Measurements from ENCODE around the gene PSORS1C2.

Gene PSORS1C2

DNA sequence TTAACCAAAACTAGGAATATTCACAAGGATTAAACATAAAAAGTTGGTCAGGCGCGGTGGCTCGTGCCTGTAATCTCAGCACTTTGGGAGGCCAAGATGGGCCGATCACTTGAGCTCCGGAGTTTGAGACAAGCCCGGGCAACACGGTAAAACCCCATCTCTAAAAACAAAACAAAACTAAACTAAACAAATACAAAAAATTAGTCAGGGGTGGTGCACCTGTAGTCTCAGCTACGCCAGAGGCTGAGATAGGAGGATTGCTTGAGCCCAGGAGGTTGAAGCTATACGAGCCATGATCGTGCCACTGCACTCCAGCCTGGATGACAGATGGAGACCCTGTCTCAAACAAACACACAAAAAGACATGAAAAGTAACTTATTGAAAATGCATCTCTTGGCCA is 3.2 kb downstream of the PSORS1C2 start:
- DNase-seq: no peak

DNA sequence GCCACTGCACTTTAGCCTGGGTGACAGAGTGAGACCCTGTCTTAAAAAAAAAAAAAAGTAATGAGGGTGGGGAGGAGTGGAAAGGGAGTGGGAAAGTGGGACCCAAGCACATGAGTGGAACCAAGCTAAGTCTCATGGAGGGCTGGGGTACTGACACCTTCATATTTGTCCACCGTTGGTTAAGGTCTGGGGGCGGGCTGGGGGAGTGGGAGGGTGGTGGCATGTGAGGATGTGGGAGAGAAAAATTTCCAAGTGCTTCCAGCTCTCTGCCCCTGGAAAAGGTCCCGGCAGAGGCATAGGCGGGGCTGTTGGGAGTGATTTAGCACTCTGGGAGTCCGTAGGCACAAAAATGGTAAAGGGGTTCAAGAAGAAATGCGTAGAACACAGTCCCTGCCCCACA is 6.1 kb downstream of the PSORS1C2 start:
- DNase-seq: no peak

DNA sequence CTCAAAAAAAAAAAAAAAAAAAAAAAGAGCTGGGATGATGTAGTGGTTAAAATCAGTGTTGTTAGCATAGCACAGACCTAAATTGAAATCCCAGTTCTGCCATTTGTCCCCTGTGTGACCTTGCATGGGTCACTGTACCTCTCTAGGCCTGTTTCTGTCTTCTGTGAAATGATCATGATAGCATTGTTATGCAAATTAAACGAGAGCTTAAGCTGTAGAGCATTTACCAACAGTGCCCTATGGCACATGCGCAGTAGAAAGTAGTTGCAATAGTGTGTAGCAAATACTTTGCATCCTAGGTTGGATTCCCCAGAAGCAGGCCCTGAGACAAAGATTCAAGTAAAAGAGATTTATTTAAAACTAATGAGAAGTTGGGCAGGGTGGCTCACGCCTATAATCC is 7.3 kb downstream of the PSORS1C2 start:
- DNase-seq: no peak

DNA sequence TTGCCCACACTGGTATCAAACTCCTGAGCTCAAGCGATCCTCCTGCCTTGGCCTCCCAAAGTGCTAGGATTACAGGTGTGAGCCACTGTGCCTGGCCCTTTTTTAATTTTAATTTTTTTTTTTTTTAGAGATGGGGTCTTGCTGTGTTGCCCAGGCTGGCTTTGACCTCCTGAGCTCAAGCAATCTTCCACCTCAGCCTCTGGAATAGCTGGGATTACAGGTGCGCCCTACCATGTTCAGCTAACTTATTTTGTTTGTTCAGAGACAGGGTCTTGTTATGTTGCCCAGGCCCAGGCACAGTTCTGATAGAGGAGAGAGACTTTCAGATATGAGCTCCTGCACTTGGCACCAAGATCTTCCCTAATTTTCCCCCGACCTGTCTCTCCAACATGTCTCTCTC is 8.1 kb downstream of the PSORS1C2 start:
- no peak for DNase-seq

DNA sequence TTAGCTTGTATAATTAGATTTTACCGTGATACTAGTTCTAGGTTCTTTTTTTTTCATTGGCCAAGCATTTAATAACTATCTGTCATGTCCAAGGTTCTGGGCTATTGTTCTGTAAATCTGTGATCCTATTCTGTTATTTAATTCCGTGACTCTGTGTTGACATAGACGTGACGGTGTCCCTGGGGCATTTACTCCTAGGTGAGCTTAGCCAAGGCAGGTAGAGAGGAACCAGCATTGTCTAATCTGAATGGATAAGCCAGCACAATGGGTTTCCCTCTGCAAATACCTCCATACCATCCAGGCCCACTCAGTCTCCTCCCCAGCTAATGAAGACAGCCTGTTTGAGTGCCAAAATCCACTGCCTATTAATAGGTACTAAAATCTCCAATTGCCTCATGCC is 9.7 kb downstream of the PSORS1C2 start:
- no peak for DNase-seq

DNA sequence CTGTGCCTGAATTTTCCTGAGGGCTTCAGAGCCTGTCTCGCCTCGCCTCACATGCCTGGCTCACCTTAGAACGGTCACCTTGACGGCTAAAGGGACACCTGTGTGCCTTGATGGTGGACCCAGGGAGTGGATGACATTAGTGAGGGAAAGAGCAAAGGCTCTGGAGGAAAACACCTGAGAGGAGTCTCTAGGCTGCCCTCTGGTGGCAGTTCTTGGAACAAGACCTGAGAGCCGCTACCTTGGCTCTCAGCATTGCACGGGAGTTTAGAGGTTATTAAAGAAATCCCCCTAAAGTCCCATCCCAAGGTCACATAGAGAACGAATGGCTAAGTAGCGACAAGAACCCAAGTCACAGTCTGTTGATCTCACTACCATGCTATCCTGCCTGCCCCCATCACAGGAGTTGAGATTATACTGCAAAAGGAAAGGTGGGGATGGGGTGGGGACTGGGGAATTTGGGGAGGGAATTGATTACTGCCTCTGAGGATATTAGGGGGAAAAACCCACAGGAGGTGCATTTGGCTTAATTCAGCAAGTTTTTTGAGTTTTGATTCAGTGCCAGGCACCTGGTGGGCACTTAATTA is 10.7 kb downstream of the PSORS1C2 start:
- peak; percentile 49 to 71 (median 62) for DNase-seq

DNA sequence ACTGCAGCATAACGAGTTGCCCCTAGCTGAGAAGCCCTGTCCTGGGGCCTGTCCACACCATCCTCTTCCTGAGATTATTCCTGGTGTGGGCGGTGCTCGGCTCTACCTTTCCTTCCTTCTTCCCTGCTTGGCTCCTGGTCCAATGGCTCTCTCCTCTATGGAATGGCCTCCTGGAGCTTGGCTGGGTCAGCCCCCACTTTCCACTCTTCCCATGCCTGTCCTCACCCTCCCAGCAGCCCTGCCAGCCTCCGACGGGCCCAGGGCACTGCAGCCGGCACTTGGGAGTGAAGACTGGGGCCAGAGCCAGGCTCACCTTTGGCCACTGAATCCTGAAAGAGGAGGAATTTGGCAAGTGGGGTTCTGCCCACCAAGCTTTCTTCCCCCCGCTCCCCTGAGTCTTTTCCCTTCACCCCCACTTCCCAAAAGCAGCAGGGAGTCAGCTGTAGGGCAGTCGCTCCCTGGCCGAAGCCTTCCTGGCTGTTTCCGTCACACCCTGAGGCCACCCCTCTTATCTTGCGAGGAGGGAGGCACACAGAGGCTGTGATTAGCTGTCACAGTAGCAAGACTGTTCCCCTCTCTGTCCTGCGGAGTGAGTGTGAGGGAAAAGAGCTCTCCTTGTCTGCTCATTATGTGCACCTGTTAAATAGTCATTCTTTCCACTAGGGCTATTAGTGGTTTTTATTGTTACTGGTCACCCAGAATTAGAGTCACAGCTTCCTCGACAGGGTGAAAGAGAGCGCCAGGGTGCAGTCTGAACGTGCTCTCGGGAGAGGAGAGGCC is 12.3 kb downstream of the PSORS1C2 start:
- DNase-seq: no peak

DNA sequence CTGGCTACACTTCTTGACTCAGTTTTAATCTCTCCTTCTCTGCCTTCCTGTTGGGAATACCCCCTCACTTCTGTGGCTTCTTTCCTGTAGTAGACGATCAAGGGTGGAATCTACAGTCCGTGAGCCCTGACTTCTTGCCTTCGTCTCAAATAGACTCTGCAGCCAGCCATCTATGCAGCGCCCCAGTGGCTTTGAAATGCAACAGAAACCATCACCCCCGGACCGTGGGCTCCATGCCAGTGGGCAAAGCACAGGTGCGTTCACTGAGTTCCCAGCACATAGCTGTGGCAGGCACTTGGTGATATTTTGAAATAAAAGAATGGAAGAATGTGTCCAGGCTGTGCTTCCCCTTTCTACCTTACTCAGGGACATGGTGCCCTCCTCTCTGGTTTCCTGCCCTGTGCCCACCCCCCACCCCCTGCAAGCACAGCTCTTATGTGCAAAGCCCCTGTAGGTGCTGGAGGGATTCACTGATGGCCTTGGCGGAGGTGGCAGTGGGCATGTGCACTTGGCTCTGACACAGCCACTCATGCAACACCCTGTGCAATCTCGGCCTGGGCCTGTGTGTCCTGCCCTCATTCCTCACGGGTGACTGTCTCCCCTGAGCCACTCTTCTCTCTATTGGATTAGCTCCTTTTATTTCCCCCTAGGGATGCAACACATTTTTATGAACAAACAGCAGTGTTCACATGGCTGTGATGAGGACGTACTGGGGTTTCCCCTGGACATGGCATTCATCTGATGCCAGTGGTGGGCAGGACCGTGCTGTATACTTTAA is 13.1 kb downstream of the PSORS1C2 start:
- DNase-seq: peak in 2 of 3 donors; percentile 31 to 34

DNA sequence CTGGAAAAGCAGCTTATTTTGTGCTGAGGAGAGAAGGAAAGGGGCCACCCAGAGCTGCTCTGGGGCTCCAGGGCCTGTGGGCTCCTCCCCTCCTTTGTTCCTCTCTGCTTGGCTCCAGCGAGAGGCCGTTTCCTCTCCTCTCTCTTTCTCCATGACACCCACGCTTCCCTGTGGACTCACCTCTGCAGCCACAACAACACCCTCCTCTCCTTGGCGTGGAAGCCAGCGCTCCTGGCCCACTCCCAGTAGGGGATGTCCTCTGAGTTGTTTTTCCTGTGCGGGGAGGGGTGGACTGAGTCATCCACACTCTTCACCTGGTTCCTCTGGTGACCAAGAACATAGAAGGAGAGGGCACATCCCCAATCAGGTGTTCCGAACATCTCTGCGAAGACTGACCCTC is 13.7 kb downstream of the PSORS1C2 start:
- no peak for DNase-seq

DNA sequence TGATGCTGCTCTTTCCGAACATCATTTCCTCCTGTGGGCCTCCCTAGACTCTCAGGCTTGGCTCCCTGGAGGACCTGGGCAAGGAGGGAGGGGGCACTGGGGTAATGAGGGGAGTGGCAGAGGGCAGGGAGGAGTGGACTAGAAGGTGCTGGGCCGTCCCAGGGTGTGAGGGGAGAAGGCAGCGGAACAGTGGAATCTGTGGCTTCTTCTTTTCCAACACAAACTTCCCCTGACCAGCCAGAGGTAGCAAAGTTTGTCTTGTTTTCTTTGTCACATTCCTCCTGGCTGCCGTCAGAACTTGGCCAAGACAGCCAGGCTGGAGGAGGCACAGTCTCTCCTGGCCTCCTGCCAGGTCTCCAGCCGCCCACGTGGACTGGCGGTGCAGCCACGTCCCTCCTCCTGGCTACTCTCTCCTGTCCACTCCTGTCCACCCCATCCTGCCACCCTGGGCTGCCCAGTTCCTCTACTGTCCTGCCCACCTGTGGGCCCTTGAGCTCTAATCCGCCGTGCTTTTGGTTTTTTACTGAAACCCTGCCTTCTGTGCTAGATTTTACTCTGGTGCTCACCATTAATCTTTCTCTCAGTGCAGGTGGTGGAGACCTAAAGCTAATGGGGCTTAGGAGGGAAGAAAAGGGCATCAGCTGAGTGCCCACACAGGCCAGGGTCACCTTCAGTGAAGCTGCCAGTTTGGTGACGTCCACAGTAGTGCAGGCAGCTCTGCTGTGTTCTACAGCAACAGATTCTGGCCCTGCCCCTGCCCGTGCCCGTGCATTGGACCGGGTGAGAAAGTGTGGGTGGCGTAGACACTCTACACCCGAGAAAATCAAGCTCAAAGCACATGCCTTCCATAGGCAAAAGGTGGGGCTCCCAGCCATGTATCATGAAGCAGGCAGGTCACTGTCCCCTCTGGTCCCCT is 15.8 kb downstream of the PSORS1C2 start:
- peak; percentile 48 to 57 (median 50) for DNase-seq

DNA sequence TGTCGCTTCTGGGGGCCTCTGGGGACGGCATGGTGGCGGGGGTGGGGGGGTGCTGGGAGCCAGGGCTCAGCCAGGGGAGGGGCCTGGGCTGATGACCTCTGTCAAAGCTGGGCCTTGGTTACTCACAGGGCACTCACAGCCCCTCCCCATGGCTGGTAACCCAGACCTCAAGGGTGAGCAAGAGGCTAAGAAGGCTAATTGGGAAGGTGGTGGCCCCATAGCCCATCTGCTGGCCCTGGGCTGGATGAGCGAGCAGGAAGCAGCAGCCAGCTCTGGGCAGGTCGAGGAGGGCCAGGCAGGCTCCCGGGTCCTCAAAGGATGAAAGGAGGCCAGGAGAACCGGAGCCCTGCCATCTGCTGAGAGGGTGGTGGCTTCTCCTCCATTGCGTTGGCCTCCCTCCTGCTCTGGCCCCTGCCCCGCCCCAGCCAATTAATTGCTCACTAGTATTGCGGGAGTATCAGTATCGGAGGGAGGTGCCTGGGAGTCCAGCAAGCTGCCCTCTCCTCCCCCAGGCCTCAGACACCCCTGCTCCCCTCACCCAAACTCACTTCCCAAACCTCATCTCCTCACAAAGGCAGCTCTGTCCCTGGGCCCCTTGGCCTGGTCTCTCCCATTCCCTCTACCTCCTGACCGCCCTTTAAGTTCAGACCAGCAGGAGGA is 17.6 kb downstream of the PSORS1C2 start:
- DNase-seq: no peak

DNA sequence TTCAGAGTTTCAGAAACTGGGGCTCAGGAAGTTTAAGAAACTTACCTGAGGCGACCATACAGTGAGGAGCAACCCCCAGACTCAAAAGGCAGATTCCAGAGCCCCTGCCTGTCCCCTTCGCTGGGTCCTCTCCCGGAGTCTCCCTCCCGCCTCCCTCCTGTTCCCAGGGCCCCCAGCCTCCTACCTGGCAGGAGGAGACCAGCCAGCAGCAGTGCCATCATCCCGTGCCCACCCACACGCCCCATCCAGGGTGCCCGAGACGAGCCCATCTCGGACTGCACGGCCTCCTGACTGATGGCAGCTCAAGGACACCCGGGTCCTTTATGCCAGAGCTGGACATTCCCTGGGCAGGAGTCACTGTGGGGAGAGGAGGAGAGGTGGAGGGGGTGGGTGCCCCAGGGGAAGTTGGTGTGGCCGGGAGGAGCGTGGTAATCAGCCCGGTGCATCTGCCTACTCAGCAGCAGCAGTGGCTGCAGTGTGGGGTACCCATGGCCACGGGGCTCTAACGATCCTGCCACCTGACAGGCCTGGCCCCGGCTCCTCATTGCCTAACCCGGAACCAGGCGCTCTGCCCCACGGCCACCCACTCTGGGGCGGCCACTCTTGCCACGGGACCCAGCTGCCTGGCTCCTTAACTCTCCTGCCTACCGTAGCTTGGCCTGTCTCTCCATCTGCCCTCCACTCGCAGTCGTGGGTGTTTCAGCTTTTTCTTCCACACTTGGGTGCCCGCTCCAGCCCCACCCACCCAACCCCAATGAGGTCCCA is 18.5 kb downstream of the PSORS1C2 start, which contains the start of gene CDSN:
Gene CDSN (minus strand): TSS at position 296 of the 765 bp plus-strand sequence. CDS start 27 bp downstream, at position 269.
- DNase-seq: no peak

DNA sequence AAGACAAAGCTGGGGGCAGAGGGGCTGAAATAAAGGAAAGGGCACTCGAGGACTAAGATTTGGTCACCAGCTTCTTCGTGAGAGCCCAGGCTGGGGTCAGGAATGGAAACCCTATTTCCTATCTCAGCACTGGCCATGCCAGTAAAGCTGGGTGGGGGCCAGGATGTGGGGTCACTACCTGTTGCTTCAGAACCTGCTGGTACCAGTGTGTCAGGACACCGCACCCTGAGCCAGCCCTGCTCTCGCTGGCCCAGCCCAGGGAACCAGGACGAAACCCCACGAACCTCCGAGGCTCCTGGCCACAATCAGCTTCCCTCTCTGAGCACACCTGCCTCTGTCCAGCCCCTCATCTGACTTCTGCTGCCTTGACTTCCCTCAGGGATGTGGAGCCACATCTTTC is 20.7 kb downstream of the PSORS1C2 start:
- DNase-seq: no peak

DNA sequence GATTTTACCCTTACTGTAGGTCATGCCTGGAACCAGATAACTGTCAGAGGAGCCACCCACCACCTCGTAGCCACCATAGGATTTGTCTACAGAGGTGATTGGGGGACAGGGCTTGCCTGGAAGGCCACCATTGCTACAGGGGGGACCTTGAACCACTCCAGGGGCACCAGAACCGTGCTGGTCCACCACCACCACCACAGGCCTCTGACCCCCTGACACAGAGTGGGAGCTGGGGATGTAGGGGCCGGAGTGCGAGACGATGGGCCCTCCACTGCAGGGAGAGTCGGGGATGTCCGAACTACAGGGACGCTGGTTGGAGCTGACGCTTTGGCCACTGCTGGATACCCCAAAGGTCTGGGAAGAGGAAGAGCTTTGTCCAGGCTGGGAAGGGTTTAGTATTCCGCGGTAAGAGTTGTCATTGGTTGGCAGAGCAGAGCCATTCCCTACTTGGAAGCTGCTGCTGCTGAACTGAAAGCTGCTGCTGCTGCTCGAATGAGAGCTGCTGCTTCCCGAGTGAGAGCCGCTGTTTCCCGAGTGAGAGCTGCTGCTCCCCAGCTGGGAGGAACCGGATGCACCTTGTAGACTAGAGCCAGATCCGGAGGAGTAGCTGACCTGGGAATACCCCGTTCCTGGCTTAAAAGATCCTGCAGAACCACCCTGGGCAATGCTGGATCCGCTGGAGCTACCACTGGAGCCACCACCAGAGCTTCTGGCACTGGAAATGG is 22.0 kb downstream of the PSORS1C2 start:
- no peak for DNase-seq

DNA sequence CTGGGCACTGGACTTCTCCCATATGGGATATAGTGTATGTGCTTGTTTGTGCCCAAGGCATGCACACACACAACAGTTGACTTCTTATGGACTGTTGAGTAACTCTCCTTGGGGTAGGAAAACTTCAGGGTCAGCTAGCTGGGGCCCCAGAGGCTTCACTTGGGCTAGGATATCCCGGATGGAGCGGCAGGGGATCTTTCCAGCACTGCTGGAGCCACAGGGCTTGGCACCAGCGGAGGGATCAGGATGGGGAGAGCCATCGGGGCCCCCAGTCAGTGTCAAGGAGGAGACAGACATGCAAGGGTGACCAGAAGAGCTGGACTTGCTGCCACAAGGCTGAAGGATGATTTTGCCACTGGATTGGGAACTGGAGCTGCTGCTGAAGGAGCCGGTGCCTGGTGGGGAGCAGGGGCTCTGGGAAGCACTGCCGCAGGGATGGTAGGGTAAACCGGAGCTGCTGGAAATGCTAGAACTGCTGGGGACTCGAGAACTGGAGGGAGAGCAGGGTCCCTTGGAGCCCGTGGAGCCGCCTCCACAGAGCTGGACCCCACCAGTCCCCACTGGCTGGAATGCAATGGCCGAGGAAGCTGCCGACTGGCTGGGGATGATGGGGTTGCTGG is 22.8 kb downstream of the PSORS1C2 start:
- DNase-seq: no peak

DNA sequence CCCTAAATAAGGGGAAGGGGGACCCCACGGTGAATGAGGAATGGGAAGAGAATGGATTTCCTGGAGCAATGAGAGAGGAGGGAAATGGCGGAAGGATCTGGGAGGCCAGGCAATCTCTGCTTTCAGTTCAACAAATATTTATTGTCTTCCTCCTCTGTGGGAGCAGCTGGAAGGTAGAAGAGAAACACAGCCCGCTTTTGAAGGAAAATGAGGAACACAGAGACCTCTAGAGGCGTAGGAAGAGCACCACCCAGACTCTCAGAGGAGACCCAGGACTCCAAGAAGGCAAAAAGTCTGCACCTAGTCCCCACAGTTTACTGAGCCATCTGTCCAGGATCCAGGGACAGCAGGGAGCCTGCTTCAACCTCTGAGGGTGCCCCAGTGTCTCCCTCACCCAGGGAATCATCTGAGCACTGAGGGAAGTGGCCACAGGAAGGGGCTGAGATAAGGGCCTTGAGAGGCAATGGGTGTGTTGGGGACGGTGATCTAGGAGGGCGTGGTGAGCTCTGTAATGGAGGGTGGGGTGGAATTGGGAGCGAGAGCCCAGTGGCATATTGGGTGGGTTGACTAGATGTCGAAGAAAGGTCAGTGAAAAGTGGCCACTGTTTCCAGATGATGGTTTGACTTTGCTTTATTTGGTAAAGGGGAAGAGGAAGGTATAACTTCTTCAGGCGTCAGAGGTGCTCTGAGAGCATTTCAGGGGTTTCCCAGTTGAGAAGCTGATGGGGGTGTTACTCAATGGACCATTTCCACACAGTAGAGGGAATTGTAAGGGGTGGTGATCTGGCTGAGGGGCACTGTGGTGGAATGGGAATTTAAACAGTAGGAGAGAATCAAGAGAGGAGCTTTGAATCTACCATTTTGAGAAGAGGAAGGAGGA is 23.7 kb downstream of the PSORS1C2 start:
- peak in 1 of 3 donors; percentile 32 for DNase-seq

DNA sequence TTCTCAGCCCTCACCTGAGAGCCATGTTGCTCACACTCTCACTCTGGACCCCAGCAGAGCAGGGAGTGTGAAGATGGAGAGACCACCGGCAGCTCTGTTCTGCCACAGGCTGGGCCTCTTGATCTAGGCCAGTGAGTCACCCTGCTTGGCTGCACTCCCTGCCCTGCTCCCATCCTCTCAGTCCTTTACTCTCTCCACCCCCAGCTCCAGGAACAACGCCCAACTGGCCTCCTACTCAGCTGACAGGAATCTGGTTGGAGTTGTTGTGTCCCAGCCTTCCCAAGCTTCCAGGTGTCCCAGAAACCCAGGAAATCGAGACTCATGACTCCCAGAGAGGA is 24.4 kb downstream of the PSORS1C2 start, which contains the start of gene PSORS1C1:
Gene PSORS1C1 (plus strand): TSS at position 260 of the 338 bp plus-strand sequence. CDS start 14,833 bp downstream, outside the sequence.
- no peak for DNase-seq

DNA sequence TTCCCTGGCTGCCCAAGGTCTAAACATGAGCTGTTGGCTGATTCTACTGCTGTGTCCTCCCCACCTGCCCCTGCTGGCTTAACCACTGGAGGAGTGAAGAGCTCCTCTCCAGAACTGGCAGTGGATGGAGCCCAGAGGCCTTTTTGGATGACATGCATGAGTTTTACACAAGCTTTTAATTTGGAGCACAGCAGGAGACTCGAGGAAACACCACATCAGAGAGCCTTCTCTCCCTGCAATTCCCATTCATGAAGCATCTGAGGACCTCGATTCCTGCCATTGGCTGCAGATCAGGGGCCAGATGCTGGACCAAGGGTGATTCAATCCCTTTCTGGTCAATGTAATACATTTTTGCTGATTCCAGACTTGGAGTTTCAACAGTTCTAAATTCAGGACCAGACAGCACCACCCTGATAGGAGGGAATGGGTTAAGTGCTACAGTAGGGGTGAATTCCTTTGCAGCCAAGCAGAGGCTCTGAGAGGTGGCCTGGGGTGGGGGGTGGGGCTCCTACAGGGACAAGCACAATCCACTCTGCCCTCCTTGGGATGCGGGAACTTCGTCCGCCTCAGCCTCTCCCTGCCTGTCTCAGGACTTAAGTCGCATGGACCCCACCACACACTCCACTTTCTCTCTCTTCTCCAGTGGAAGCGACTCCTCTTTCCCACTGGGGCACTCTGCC is 24.9 kb downstream of the PSORS1C2 start:
- DNase-seq: no peak

Measured in suppressor macrophage treated with lipopolysaccharide for 1 hour (primary cell).